Hypothalamus (tissue), 51 donors: ENCODE results near the gene PTPN14.
"Not testable (repeated sequence)": the region's sequence is repeated elsewhere in the genome, so short reads cannot be mapped to it uniquely, and the experiment has no call there.

ENCODE experiments used
- DNase-seq, 51 donors: peaks; one replicate each; lab custom pipeline; 2025; lab: John Stamatoyannopoulos, UW

The PTPN14 gene

GRCh38 chr1:214481983-214482634 lies 69.3 kb downstream of the PTPN14 start:
- DNase-seq: not testable (repeated sequence)

GRCh38 chr1:214476986-214477870 lies 74.2 kb downstream of the PTPN14 start:
- DNase-seq: no peak

- DNase-seq: no peak
These were observed 75.0 kb downstream of the PTPN14 start for GRCh38 chr1:214476229-214476985.

- no peak for DNase-seq
These were observed 75.7 kb downstream of the PTPN14 start for GRCh38 chr1:214475746-214476145.

- DNase-seq: no peak
These were observed 76.1 kb downstream of the PTPN14 start for GRCh38 chr1:214475331-214475730.

- no peak for DNase-seq
These were observed 76.9 kb downstream of the PTPN14 start for GRCh38 chr1:214474467-214474866.

GRCh38 chr1:214473862-214474261 lies 77.5 kb downstream of the PTPN14 start:
- no peak for DNase-seq

GRCh38 chr1:214473387-214473786 lies 78.0 kb downstream of the PTPN14 start:
- DNase-seq: no peak

- no peak for DNase-seq
These were observed 79.0 kb downstream of the PTPN14 start for GRCh38 chr1:214472364-214472763.

GRCh38 chr1:214471458-214471857 lies 79.9 kb downstream of the PTPN14 start:
- no peak for DNase-seq

GRCh38 chr1:214470132-214470531 lies 81.3 kb downstream of the PTPN14 start:
- no peak for DNase-seq

GRCh38 chr1:214469290-214469689 lies 82.1 kb downstream of the PTPN14 start:
- DNase-seq: no peak

GRCh38 chr1:214467078-214467585 lies 84.3 kb downstream of the PTPN14 start:
- DNase-seq: no peak

GRCh38 chr1:214466403-214467077 lies 84.9 kb downstream of the PTPN14 start:
- no peak for DNase-seq

GRCh38 chr1:214464445-214465287 lies 86.7 kb downstream of the PTPN14 start:
- no peak for DNase-seq

- DNase-seq: no peak
These were observed 87.8 kb downstream of the PTPN14 start for GRCh38 chr1:214463596-214463995.

- no peak for DNase-seq
These were observed 88.5 kb downstream of the PTPN14 start for GRCh38 chr1:214462882-214463281.

- DNase-seq: no peak
These were observed 90.1 kb downstream of the PTPN14 start for GRCh38 chr1:214461305-214461704.

GRCh38 chr1:214460304-214460916 lies 91.0 kb downstream of the PTPN14 start:
- no peak for DNase-seq
